Measurements from ENCODE around the gene PALLD.

The PALLD gene

GRCh38 chr4:168769837-168770236 lies 273.0 kb downstream of the PALLD start:
- no peak for DNase-seq

GRCh38 chr4:168771251-168771650 lies 274.4 kb downstream of the PALLD start:
- DNase-seq, result no peak

GRCh38 chr4:168773388-168774195 lies 276.7 kb downstream of the PALLD start:
- DNase-seq, result no peak

- no peak for DNase-seq
Observed at GRCh38 chr4:168776382-168776781, 279.5 kb downstream of the PALLD start.

- DNase-seq, result no peak
Observed at GRCh38 chr4:168777277-168777965, 280.6 kb downstream of the PALLD start.

GRCh38 chr4:168781341-168781740 lies 284.5 kb downstream of the PALLD start:
- no peak for DNase-seq

- DNase-seq, result no peak
Observed at GRCh38 chr4:168781926-168782325, 285.1 kb downstream of the PALLD start.

- no peak for DNase-seq
Observed at GRCh38 chr4:168782439-168782838, 285.6 kb downstream of the PALLD start.

GRCh38 chr4:168784786-168785461 lies 288.1 kb downstream of the PALLD start:
- peak; percentile 62 for DNase-seq

GRCh38 chr4:168787334-168787733 lies 290.5 kb downstream of the PALLD start:
- DNase-seq, result no peak

GRCh38 chr4:168787801-168788595 lies 291.1 kb downstream of the PALLD start:
- no peak for DNase-seq

- no peak for DNase-seq
Observed at GRCh38 chr4:168790898-168791297, 294.0 kb downstream of the PALLD start.

GRCh38 chr4:168791376-168791775 lies 294.5 kb downstream of the PALLD start:
- DNase-seq, result no peak

- no peak for DNase-seq
Observed at GRCh38 chr4:168793542-168793941, 296.7 kb downstream of the PALLD start.

- DNase-seq, result no peak
Observed at GRCh38 chr4:168794092-168794707, 297.3 kb downstream of the PALLD start.

GRCh38 chr4:168794881-168795280 lies 298.0 kb downstream of the PALLD start:
- DNase-seq, result no peak

- no peak for DNase-seq
Observed at GRCh38 chr4:168795346-168795745, 298.5 kb downstream of the PALLD start.

- peak; percentile 88 for DNase-seq
Observed at GRCh38 chr4:168796362-168797106, 299.7 kb downstream of the PALLD start.

- peak; percentile 83 for DNase-seq
Observed at GRCh38 chr4:168797194-168797593, 300.3 kb downstream of the PALLD start.

- DNase-seq, result no peak
Observed at GRCh38 chr4:168797738-168798375, 301.0 kb downstream of the PALLD start.

GRCh38 chr4:168800926-168801325 lies 304.1 kb downstream of the PALLD start:
- no peak for DNase-seq
